Cardiac muscle cell (in vitro differentiated cells and primary cell): Measurements from ENCODE around the gene ADK. TPM values are rescaled to one million over a fixed set of nuclear protein-coding genes. Genes with fewer than 3 reads are reported as not detected.
"Not testable (repeated sequence)": the region's sequence is repeated elsewhere in the genome, so short reads cannot be mapped to it uniquely, and the experiment has no call there.

Experiments used
- DNase-seq, 2 donors: peaks; one replicate each; pipeline versions ENCODE4 v3.0.0 to v3.0.0-alpha.2; 2010 to 2017; ENCODE audit warnings: low read depth in 1 of 2, low spot score in 1 of 2
- H3K27ac ChIP-seq: fragments of 200-600 bp; sonication (generic); 2 replicates; pipeline ENCODE4 v1.5.1; 2016
- H3K27me3 ChIP-seq: fragments of 200-600 bp; sonication (generic); 2 replicates; pipeline ENCODE4 v1.6.0; 2016; ENCODE audit warnings: control low read depth
- H3K36me3 ChIP-seq: fragments of 200-600 bp; sonication (generic); 2 replicates; pipeline ENCODE4 v1.5.1; 2016; ENCODE audit warnings: control low read depth
- H3K4me1 ChIP-seq: fragments of 200-600 bp; sonication (generic); 2 replicates; pipeline ENCODE4 v1.8.1; 2017; ENCODE audit warnings: low read depth, mild to moderate bottlenecking, mixed run types
- H3K4me3 ChIP-seq: fragments of 200-600 bp; sonication (generic); 2 replicates; pipeline ENCODE4 v1.5.1; 2016; ENCODE audit warnings: mild to moderate bottlenecking
- H3K9me3 ChIP-seq: fragments of 200-600 bp; sonication (generic); 2 replicates; pipeline ENCODE4 v1.5.1; 2017; ENCODE audit warnings: low read depth, mild to moderate bottlenecking, control low read depth
- CTCF ChIP-seq: IDR thresholded peaks from 2 replicates; pipeline ENCODE4 v1.5.1; 2012; ENCODE audit warnings: low read depth, mild to moderate bottlenecking, low read length
- polyA plus RNA-seq: library from polyadenylated mRNA; unstranded; fragments of >200 nt; fragmentation: Nextera tagmentation; extraction: Ambion mirVana; gene quantifications from 2 replicates; pipeline ENCODE4 v1.2.1, GENCODE V29; 2016
- total RNA-seq: library from RNA; depleted of rRNA; stranded (reverse); fragments of >200 nt; gene quantifications from 2 replicates; pipeline ENCODE4 v1.2.3, GENCODE V29; 2016

ADK gene
- total and polyA plus RNA-seq, 2 experiments from 2014 or later, result 24.8 to 57.4 TPM

GRCh38 chr10:74337330-74338016, 186.5 kb downstream of the ADK start:
- H3K36me3 ChIP-seq, result no peaks in the 10 kb centered on the region
- no peak for TF ChIP-seq CTCF
- no peaks in the 10 kb centered on the region for H3K4me1 ChIP-seq
- no peak for DNase-seq
- no peaks in the 10 kb centered on the region for H3K9me3 ChIP-seq
- no peaks in the 10 kb centered on the region for H3K27me3 ChIP-seq
- no peak overlapping the region for H3K4me3 ChIP-seq
- no peak overlapping the region for H3K27ac ChIP-seq

GRCh38 chr10:74342991-74343390, 192.0 kb downstream of the ADK start:
- no peak for DNase-seq
- H3K9me3 ChIP-seq, result peaks cover 3% of the 10 kb centered on the region
- no peaks in the 10 kb centered on the region for H3K36me3 ChIP-seq
- TF ChIP-seq CTCF, result no peak
- H3K27me3 ChIP-seq, result no peaks in the 10 kb centered on the region
- H3K27ac ChIP-seq, result no peak overlapping the region
- H3K4me1 ChIP-seq, result no peaks in the 10 kb centered on the region
- no peak overlapping the region for H3K4me3 ChIP-seq

GRCh38 chr10:74343804-74344203, 192.8 kb downstream of the ADK start:
- no peak for TF ChIP-seq CTCF
- Histone ChIP-seq H3K4me3 (no peak overlapping the region), H3K36me3 (no peaks in the 10 kb centered on the region), H3K4me1 (no peaks in the 10 kb centered on the region), H3K9me3 (peaks cover 3% of the 10 kb centered on the region), H3K27ac (no peak overlapping the region), H3K27me3 (no peaks in the 10 kb centered on the region)
- no peak for DNase-seq

- TF ChIP-seq CTCF, result no peak
- H3K27me3 ChIP-seq, result no peaks in the 10 kb centered on the region
Measured at GRCh38 chr10:74344306-74344705, 193.3 kb downstream of the ADK start.

GRCh38 chr10:74347522-74347921, 196.5 kb downstream of the ADK start:
- peaks cover 3% of the 10 kb centered on the region for H3K9me3 ChIP-seq
- H3K4me3 ChIP-seq, result no peak overlapping the region
- no peak for DNase-seq
- H3K36me3 ChIP-seq, result no peaks in the 10 kb centered on the region
- TF ChIP-seq CTCF, result no peak
- H3K27ac ChIP-seq, result no peak overlapping the region
- peaks cover 11% of the 10 kb centered on the region for H3K4me1 ChIP-seq
- no peaks in the 10 kb centered on the region for H3K27me3 ChIP-seq

More at GRCh38 chr10:74344306-74344705, 193.3 kb downstream of the ADK start:
- H3K9me3 ChIP-seq, result peaks cover 3% of the 10 kb centered on the region
- DNase-seq, result no peak
- H3K4me3 ChIP-seq, result no peak overlapping the region
- H3K36me3 ChIP-seq, result no peaks in the 10 kb centered on the region
- no peak overlapping the region for H3K27ac ChIP-seq
- H3K4me1 ChIP-seq, result no peaks in the 10 kb centered on the region

GRCh38 chr10:74353021-74353420, 202.0 kb downstream of the ADK start:
- not testable (repeated sequence) for H3K36me3 ChIP-seq, H3K9me3 ChIP-seq, DNase-seq, H3K27ac ChIP-seq, H3K4me3 ChIP-seq, H3K27me3 ChIP-seq
- peaks cover 11% of the 10 kb centered on the region for H3K4me1 ChIP-seq
